HUES6 (cell line): Measurements from ENCODE around the gene KARS1.

Experiments
- H3K27ac ChIP-seq: 2 replicates; pipeline ENCODE4 v1.7.0; 2013; ENCODE audit warnings: low read depth, mild to moderate bottlenecking, low read length, inconsistent platforms
- H3K27me3 ChIP-seq: 2 replicates; pipeline ENCODE4 v1.6.1; 2013; ENCODE audit warnings: low read length; ENCODE audit not compliant: control insufficient read depth, insufficient read depth
- H3K36me3 ChIP-seq: 2 replicates; pipeline ENCODE4 v1.6.1; 2013; ENCODE audit warnings: low read length; ENCODE audit not compliant: control insufficient read depth, insufficient read depth
- H3K4me1 ChIP-seq: 2 replicates; pipeline ENCODE4 v1.6.1; 2013; ENCODE audit warnings: low read length; ENCODE audit not compliant: control insufficient read depth, insufficient read depth
- H3K4me3 ChIP-seq: 2 replicates; pipeline ENCODE4 v1.5.1; 2013; ENCODE audit warnings: low read depth, low read length
- H3K9ac ChIP-seq: one replicate; pipeline ENCODE4 v1.6.1; 2013; ENCODE audit warnings: mild to moderate bottlenecking, low read length
- H3K9me3 ChIP-seq: 2 replicates; pipeline ENCODE4 v1.6.1; 2013; ENCODE audit warnings: low read depth, low read length; ENCODE audit not compliant: control insufficient read depth, insufficient read depth

Gene KARS1

DNA sequence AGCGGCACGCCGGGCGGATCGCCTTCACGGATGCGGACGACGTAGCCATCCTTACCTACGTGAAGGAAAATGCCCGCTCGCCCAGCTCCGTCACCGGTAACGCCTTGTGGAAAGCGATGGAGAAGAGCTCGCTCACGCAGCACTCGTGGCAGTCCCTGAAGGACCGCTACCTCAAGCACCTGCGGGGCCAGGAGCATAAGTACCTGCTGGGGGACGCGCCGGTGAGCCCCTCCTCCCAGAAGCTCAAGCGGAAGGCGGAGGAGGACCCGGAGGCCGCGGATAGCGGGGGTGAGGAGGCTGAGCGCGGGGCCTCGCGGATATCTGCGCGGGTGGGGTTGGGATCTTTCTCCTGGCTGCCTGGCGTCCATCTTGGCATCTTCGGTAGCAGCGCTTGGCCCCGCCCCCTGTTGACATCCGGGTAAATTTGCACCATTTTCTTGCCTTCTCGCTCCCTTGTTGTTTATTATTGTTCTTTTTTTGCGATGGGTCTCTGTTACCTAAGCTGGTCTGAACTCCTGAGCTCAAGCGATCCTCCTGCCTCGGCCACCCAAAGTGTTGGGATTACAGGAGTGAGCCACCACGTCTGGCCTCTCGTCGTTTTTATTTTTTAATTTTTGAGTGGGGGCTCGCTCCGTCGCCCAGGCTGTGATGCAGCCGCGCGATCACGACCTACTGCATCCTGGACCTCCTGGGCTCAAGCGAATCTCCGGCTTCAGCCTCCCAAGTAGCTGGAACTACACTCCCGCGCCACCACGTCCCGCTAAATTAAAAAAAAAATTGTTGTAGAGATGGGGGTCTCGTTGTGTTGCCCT lies 1.0 kb upstream of the KARS1 start:
- H3K9me3 ChIP-seq = no peaks in the 10 kb centered on the region
- H3K36me3 ChIP-seq = peaks cover 21% of the 10 kb centered on the region
- H3K9ac ChIP-seq = peak overlapping the region; percentile 92
- H3K4me3 ChIP-seq = peak overlapping the region; percentile 91
- peaks cover 11% of the 10 kb centered on the region for H3K4me1 ChIP-seq
- no peaks in the 10 kb centered on the region for H3K27me3 ChIP-seq
- H3K27ac ChIP-seq = peak overlapping the region; percentile 80; the same call in 1 of the 2 replicates

DNA sequence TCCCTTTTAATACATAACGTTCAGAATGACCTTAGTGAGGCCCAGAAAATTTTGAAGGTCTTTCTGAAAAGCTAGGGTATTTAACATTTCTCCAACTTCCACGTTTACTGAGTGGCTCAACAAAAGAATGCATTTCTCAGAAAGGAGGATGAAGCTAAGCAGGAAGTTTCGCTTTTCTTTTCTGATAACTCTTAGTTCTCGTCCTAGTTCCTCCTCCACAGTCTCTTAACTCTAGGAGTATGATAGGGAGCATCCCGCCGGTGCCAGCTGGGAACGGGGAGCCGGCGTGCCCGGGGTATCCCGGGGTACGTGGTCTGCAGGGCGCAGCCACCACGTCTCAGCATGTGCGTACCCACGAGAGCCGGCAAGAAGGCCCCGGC lies 363 bp downstream of the KARS1 start:
- Histone ChIP-seq H3K27ac (peak overlapping the region; percentile 79), H3K36me3 (peaks cover 30% of the 10 kb centered on the region)

DNA sequence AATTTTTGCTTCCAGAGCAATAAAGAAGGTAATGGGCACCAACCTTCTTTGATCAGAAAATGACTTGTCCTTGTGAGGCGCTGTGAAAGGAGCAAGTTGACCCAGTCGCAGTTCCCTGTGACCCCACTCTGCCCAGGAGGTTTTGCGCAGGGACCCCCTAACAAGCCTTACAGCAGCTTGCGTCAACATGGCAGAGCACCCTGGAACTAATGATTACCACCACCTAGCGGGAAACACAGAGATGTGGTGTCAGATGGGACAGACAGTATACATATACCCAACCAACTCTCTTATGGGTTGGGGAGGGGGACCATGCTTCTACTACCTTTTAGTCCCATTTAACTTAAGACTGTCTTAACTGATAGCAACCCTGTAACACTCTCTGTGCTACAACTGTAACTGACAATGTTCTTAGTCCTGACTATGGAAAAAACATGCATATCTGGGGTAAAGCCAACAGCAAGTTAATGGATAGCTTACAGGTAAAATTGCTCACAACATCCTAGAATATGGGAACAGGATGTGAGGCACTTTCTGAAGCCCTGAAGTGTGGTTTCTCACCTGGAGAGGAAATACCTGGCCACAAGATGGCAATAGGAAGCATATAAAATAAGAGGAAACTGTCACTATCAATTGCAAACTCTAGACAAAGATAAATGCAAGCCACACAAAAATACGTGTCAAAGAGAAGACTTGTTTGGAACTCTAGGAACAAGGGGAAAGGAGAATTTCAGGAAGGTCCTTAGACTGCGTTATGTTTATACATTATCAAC lies 3.0 kb downstream of the KARS1 start:
- no peaks in the 10 kb centered on the region for H3K9me3 ChIP-seq
- H3K27me3 ChIP-seq = no peaks in the 10 kb centered on the region
- H3K4me3 ChIP-seq = 0 out of 2 replicates have a peak overlapping the region, but pooled peaks have one; percentile 7
- H3K27ac ChIP-seq = no peak overlapping the region
- peaks cover 54% of the 10 kb centered on the region for H3K36me3 ChIP-seq
- H3K4me1 ChIP-seq = 0 out of 2 replicates have a peak, but pooled peaks cover 3% of the 10 kb centered on the region
- H3K9ac ChIP-seq = no peak overlapping the region

More for the DNA sequence above, 363 bp downstream of the KARS1 start:
- Histone ChIP-seq H3K9me3 (no peaks in the 10 kb centered on the region), H3K27me3 (no peaks in the 10 kb centered on the region), H3K9ac (peak overlapping the region; percentile 95), H3K4me3 (peak overlapping the region; percentile 91), H3K4me1 (peaks cover 11% of the 10 kb centered on the region)

DNA sequence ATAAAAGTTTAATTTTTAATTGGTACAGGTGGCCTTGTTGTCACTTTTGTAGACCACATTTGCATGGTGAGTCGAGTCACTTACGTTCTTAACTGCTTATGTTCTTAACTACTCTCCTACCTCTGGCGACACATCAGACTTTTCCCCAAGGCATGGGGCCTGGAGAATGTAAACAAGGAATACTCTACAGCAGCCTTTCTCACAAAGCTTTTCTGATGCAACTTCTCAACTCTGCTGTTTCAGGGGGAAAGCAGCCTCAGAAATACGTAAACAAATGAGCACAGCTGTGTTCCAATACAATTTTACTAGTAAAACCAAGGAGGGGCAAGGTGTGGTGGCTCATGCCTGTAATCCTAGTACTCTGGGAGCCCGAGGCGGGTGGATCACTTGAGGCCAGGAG lies 6.9 kb downstream of the KARS1 start:
- Histone ChIP-seq H3K9me3 (no peaks in the 10 kb centered on the region), H3K9ac (no peak overlapping the region), H3K27ac (no peak overlapping the region), H3K4me3 (no peak overlapping the region), H3K4me1 (no peaks in the 10 kb centered on the region), H3K27me3 (no peaks in the 10 kb centered on the region), H3K36me3 (peaks cover 90% of the 10 kb centered on the region)

- Histone ChIP-seq H3K9me3 (no peaks in the 10 kb centered on the region), H3K36me3 (peaks cover 95% of the 10 kb centered on the region), H3K27me3 (no peaks in the 10 kb centered on the region), H3K9ac (no peak overlapping the region), H3K27ac (no peak overlapping the region), H3K4me1 (no peaks in the 10 kb centered on the region), H3K4me3 (no peak overlapping the region)
These were observed 12.4 kb downstream of the KARS1 start for GRCh38 chr16:75635036-75635435.

GRCh38 chr16:75632857-75633256 lies 14.6 kb downstream of the KARS1 start:
- Histone ChIP-seq H3K4me1 (no peaks in the 10 kb centered on the region), H3K9ac (no peak overlapping the region), H3K27me3 (no peaks in the 10 kb centered on the region), H3K27ac (no peak overlapping the region), H3K4me3 (no peak overlapping the region), H3K9me3 (no peaks in the 10 kb centered on the region), H3K36me3 (peaks cover 96% of the 10 kb centered on the region)

DNA sequence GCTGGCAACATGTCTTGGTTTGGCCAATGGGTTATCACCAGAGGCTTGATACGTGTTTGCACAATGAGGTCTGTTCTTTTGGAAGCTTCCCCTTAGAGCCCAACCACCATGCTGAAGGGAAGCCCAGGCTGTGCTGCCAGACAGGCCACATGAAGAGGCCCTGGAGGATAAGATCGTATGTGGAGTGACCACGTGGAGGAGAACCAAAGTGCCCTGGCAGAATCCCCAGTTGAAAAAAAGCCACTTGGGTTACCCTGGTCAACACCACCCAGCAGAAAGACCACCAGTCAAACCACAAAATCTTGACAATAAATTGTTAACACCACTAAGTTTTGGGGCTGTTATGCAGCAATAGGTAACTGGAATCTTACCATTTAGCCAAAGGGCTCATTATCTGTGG lies 17.4 kb downstream of the KARS1 start:
- H3K36me3 ChIP-seq = peaks cover 94% of the 10 kb centered on the region
- no peaks in the 10 kb centered on the region for H3K4me1 ChIP-seq
- no peaks in the 10 kb centered on the region for H3K9me3 ChIP-seq

GRCh38 chr16:75629132-75629531 lies 18.3 kb downstream of the KARS1 start:
- Histone ChIP-seq H3K27me3 (no peaks in the 10 kb centered on the region), H3K4me1 (no peaks in the 10 kb centered on the region), H3K9ac (no peak overlapping the region), H3K27ac (no peak overlapping the region), H3K36me3 (peaks cover 84% of the 10 kb centered on the region), H3K4me3 (no peak overlapping the region), H3K9me3 (no peaks in the 10 kb centered on the region)

More for the DNA sequence above, 17.4 kb downstream of the KARS1 start:
- H3K27ac ChIP-seq = no peak overlapping the region
- no peaks in the 10 kb centered on the region for H3K27me3 ChIP-seq
- H3K9ac ChIP-seq = no peak overlapping the region
- H3K4me3 ChIP-seq = no peak overlapping the region

DNA sequence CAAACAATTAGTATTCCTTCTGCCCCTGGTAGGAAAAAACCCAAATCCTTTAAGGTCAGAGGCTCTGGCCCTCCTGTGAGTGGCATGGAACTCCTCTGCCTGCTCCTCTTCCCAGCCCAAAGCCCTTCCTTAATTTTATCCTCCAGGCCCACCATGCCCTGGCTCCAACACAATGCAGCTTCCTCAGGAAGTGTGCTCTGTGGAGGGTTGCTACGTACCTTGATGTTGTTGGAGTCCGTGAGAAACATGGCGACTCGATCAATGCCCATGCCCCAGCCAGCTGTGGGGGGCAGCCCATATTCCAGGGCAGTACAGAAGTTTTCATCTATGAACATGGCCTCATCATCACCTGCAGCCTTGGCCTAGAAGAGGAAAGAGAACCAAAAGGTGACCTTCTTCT lies 19.1 kb downstream of the KARS1 start:
- Histone ChIP-seq H3K9me3 (no peaks in the 10 kb centered on the region), H3K36me3 (peaks cover 77% of the 10 kb centered on the region), H3K27ac (no peak overlapping the region), H3K9ac (no peak overlapping the region), H3K27me3 (no peaks in the 10 kb centered on the region), H3K4me1 (no peaks in the 10 kb centered on the region), H3K4me3 (no peak overlapping the region)

GRCh38 chr16:75627851-75628250 lies 19.6 kb downstream of the KARS1 start:
- no peak overlapping the region for H3K9ac ChIP-seq
- H3K27me3 ChIP-seq = no peaks in the 10 kb centered on the region
- no peak overlapping the region for H3K4me3 ChIP-seq
- H3K36me3 ChIP-seq = peaks cover 72% of the 10 kb centered on the region
- no peaks in the 10 kb centered on the region for H3K4me1 ChIP-seq
- H3K27ac ChIP-seq = no peak overlapping the region
- H3K9me3 ChIP-seq = no peaks in the 10 kb centered on the region

- no peak overlapping the region for H3K27ac ChIP-seq
- H3K9ac ChIP-seq = no peak overlapping the region
- H3K27me3 ChIP-seq = no peaks in the 10 kb centered on the region
- H3K36me3 ChIP-seq = peaks cover 63% of the 10 kb centered on the region
- H3K9me3 ChIP-seq = no peaks in the 10 kb centered on the region
- H3K4me3 ChIP-seq = no peak overlapping the region
- H3K4me1 ChIP-seq = peaks cover 4% of the 10 kb centered on the region; the same call in 1 of the 2 replicates
These were observed 20.7 kb downstream of the KARS1 start for GRCh38 chr16:75626806-75627205.
